ENCODE measurements around the gene GCC2.
A peak's percentile ranks its signal among the peaks of the same experiment; 100 is the strongest.
"Not testable (repeated sequence)": the region's sequence is repeated elsewhere in the genome, so short reads cannot be mapped to it uniquely, and the experiment has no call there.

Gene GCC2

GRCh38 chr2:108441712-108442111, 7.3 kb upstream of the GCC2 start:
- DNase-seq = no peak

- DNase-seq = no peak
Observed at GRCh38 chr2:108444941-108445840, 3.8 kb upstream of the GCC2 start.

- DNase-seq = no peak
Observed at GRCh38 chr2:108446703-108447102, 2.3 kb upstream of the GCC2 start.

- no peak for DNase-seq
Observed at GRCh38 chr2:108447947-108448677, 894 bp upstream of the GCC2 start.

- peak; percentile 45 for DNase-seq
Observed at GRCh38 chr2:108449410-108450130, 564 bp downstream of the GCC2 start.

- no peak for DNase-seq
Observed at GRCh38 chr2:108450863-108451262, 1.9 kb downstream of the GCC2 start.

- DNase-seq = no peak
Observed at GRCh38 chr2:108451976-108452375, 3.0 kb downstream of the GCC2 start.

- DNase-seq = not testable (repeated sequence)
Observed at GRCh38 chr2:108453530-108453929, 4.5 kb downstream of the GCC2 start.

GRCh38 chr2:108454440-108454839, 5.4 kb downstream of the GCC2 start:
- DNase-seq = no peak

GRCh38 chr2:108455571-108455970, 6.6 kb downstream of the GCC2 start:
- no peak for DNase-seq

GRCh38 chr2:108458082-108458481, 9.1 kb downstream of the GCC2 start:
- DNase-seq = no peak

GRCh38 chr2:108459441-108459840, 10.4 kb downstream of the GCC2 start:
- no peak for DNase-seq

GRCh38 chr2:108460345-108461037, 11.5 kb downstream of the GCC2 start:
- DNase-seq = no peak

GRCh38 chr2:108477099-108477498, 28.1 kb downstream of the GCC2 start:
- DNase-seq = no peak

- no peak for DNase-seq
Observed at GRCh38 chr2:108485253-108485652, 36.2 kb downstream of the GCC2 start.

GRCh38 chr2:108490506-108491122, 41.6 kb downstream of the GCC2 start:
- DNase-seq = no peak

- DNase-seq = no peak
Observed at GRCh38 chr2:108491848-108492247, 42.8 kb downstream of the GCC2 start.

- no peak for DNase-seq
Observed at GRCh38 chr2:108492364-108492763, 43.4 kb downstream of the GCC2 start.

GRCh38 chr2:108496167-108496566, 47.2 kb downstream of the GCC2 start:
- DNase-seq = not testable (repeated sequence)

GRCh38 chr2:108507620-108508019, 58.6 kb downstream of the GCC2 start:
- DNase-seq = not testable (repeated sequence)

- DNase-seq = not testable (repeated sequence)
Observed at GRCh38 chr2:108512431-108512830, 63.4 kb downstream of the GCC2 start.

GRCh38 chr2:108514478-108514877, 65.5 kb downstream of the GCC2 start:
- DNase-seq = not testable (repeated sequence)
